Omental fat pad (tissue), 4 donors: ENCODE data around the gene NEFH. TPM values are rescaled to one million over a fixed set of nuclear protein-coding genes. Genes with fewer than 3 reads are reported as not detected.

ENCODE experiments used
- ATAC-seq: fragments of 150-250 bp; one replicate; pipeline ENCODE4 v1.9.1; 2016; ENCODE audit warnings: mild to moderate bottlenecking, moderate library complexity; ENCODE audit not compliant: low FRiP score
- DNase-seq: peaks from one replicate; pipeline ENCODE4 v3.0.0-alpha.2; 2019; ENCODE audit warnings: low spot score
- total RNA-seq, 4 donors: library from RNA; depleted of rRNA; stranded (reverse); fragments of >200 nt; gene quantifications; one replicate each; pipeline ENCODE4 v1.1.0, GENCODE V29; 2016
- TF ChIP-seq, protein P1 (sequence below), 3 donors: fragments of 450-650 bp; IDR thresholded peaks; one replicate each; pipeline ENCODE4 v1.5.1; 2016 to 2017; ENCODE audit warnings: antibody characterized with exemption in 3 of 3, mild to moderate bottlenecking in 3 of 3, moderate library complexity in 2 of 3

The NEFH gene
- total RNA-seq, 4 donors from 2014 or later, result 0.32 to 1.4 (median 0.42) TPM

DNA sequence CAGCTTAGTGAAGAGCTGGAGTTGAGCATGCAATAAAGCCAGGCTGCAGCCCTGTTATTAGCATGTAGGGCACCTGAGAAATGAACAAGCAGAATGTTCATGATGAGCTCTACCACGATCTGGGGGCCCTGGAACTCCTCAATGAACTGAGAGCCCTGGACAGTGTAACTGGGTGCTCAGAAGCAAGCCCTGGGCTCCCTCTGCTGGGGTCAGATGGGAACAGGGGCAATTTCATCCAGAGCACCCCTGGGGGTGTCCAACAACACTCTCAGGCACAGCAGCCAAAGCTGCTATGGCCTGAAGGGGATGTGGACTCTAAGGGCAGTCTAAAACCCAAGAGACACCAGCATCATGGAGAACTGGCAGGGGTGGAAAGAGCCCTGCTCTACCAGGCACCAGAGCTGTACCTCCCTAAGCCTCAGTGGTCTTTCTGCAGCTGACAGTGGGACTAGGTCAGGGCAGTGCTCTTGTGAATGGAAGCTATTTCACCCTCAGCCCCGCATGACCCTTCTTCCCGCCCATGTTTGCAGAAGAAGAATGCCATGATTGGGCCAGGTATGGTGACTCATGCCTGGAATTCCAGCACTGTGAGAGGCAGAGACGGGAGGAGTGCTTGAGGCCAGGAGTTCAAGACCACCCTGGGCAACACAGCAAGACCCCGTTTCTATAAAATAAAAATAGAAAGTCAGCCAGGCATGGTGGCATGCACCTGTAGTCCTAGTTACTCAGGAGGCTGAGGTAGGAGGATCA, 44.6 kb downstream of the NEFH start:
- TF ChIP-seq, protein P1, sequence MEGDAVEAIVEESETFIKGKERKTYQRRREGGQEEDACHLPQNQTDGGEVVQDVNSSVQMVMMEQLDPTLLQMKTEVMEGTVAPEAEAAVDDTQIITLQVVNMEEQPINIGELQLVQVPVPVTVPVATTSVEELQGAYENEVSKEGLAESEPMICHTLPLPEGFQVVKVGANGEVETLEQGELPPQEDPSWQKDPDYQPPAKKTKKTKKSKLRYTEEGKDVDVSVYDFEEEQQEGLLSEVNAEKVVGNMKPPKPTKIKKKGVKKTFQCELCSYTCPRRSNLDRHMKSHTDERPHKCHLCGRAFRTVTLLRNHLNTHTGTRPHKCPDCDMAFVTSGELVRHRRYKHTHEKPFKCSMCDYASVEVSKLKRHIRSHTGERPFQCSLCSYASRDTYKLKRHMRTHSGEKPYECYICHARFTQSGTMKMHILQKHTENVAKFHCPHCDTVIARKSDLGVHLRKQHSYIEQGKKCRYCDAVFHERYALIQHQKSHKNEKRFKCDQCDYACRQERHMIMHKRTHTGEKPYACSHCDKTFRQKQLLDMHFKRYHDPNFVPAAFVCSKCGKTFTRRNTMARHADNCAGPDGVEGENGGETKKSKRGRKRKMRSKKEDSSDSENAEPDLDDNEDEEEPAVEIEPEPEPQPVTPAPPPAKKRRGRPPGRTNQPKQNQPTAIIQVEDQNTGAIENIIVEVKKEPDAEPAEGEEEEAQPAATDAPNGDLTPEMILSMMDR (IDR thresholded peaks at IDR 0.05), result no peak
- ATAC-seq (no peak), DNase-seq (no peak)

DNA sequence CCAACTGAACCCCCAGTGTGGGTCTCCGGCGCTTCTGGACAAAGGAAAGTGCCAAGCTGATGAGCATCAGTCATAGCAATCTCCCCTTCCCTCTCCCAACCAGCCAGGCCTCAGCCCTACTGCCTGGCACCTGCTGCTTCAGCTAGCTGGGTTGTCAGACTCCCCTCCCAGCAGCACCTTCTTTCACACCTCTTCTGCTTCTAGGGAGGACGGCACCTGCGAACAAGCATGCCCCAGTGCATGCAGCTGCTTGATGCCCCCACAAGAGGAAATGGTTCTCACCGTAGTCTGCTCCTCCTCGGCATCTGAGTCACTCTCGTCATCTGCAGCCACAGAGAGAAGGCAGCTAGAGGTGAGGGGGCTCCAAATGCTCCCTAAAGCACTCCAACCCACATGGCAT, 48.1 kb downstream of the NEFH start:
- DNase-seq, result no peak
- TF ChIP-seq, protein P1 (IDR thresholded peaks at IDR 0.05), result no peak

DNA sequence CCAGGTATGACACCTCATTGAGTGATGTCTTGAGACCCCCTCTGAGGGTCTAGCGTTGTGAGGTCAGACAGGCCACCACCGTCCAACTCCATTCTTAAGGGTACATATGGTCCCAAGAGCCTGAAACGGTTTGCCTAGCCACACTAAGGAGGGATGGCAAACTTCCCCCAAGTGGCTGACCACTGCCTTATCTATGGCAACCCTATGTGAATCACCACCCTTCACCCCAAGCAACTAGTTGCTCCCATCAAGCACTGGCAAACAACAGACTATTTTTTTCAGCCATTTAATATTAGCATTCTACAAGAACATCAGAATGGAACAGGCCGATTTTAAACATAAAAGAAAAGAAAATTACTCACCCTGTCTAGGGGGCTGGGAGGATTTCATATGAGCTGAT, 50.7 kb downstream of the NEFH start:
- TF ChIP-seq, protein P1 (IDR thresholded peaks at IDR 0.05), result no peak
- ATAC-seq, result no peak
- no peak for DNase-seq

More for the DNA sequence above, 48.1 kb downstream of the NEFH start:
- no peak for ATAC-seq

DNA sequence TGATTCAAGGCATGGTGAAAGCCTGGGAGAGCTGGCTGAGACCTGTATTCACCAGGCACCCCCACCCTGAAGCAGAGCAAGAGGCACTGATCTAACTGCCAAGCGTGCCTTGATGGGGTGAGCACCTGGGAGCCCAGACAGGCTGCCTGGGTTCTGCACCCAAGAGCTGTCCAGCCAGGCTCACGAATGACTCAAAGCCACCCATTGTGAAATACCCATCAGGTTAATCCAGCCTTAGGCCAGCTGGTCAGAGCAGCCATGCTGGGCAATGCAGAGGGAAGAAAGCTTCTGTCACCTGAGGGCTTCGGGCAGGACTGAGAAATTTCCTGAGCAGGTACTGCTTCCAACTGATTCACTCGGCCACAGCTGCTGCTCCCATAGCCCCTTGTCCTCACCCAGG, 51.4 kb downstream of the NEFH start:
- ATAC-seq, result no peak
- TF ChIP-seq, protein P1 (IDR thresholded peaks at IDR 0.05), result no peak

DNA sequence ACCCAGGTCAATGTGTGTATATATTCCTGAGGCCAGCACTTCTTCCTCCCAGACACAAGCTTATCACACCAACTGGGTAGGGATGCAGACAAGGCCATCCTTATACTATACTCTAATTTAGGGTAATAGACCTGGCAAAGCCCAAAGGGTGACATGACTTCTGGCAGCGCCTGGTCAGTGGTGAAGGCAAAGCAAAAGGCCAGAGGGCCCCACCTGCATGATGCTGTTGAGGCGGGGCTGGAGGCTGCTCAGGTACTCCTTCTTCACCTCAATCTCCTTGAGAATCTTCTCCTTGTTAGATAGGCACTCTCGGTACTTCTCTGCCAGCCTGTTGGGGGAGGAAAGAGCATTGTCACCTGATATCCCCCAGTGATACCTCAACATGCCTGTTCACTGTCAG, 56.4 kb downstream of the NEFH start:
- no peak for ATAC-seq
- DNase-seq, result no peak
- TF ChIP-seq, protein P1 (IDR thresholded peaks at IDR 0.05), result no peak

More for the DNA sequence above, 51.4 kb downstream of the NEFH start:
- DNase-seq, result no peak

DNA sequence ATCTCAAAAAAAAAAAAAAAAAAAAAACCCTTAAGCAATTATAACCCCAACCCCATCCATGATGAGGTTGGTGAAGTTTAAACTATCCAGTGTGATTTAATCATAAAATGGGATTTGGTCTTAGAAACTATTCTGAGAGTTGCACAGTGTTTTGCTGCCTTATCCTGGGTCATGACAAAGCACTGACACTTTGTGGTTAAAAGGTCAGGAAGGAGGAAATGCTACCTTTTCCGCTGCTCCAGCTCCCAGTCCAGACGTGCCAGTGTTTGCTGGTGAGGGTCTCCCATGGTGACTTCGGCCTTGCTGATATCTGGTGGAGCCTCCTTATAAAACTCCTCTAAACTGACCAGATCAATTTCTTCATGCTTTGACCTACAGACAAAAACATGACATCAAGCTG, 59.1 kb downstream of the NEFH start:
- ATAC-seq, result no peak
- TF ChIP-seq, protein P1 (IDR thresholded peaks at IDR 0.05), result no peak
- DNase-seq, result no peak

Other genes with a start within 250 kb of the NEFH start
- gene RHBDD3, start 212.2 kb upstream of the NEFH start, total RNA-seq, result 10 to 100 TPM; 15.0 to 30.8 (median 25.4) TPM
- 100 to 1,000 TPM; 190 to 274 (median 202) TPM for gene EWSR1, start 211.9 kb upstream of the NEFH start, total RNA-seq
- 10 to 100 TPM; 13.4 to 29.0 (median 22.7) TPM for gene GAS2L1, start 173.6 kb upstream of the NEFH start, total RNA-seq
- gene RASL10A, start 164.5 kb upstream of the NEFH start, total RNA-seq, result 1 to 10 TPM in 2 of 4 donors, under 1 TPM in 1, not detected in 1; 0.56 to 2.6 (median 1.5) TPM
- 10 to 100 TPM; 58.0 to 77.3 (median 75.3) TPM for gene AP1B1, start 91.6 kb upstream of the NEFH start, total RNA-seq
- gene RFPL1, start 41.6 kb upstream of the NEFH start, total RNA-seq, result not detected
- 10 to 100 TPM; 21.0 to 54.2 (median 29.4) TPM for gene THOC5, start 73.5 kb downstream of the NEFH start, total RNA-seq
- gene NIPSNAP1, start 100.9 kb downstream of the NEFH start, total RNA-seq, result 10 to 100 TPM in 2 of 4 donors, 1 to 10 TPM in 2; 5.5 to 16.4 (median 10.3) TPM
- 10 to 100 TPM; 26.6 to 35.2 (median 32.9) TPM for gene NF2, start 123.4 kb downstream of the NEFH start, total RNA-seq
- gene CABP7, start 239.8 kb downstream of the NEFH start, total RNA-seq, result under 1 TPM in 2 of 4 donors, not detected in 2; 0.13 to 0.19 TPM